AG09319 (cell line): ENCODE data around the gene TFDP1.

ENCODE experiments used
- DNase-seq: peaks from one replicate; pipeline ENCODE4 v3.0.0-alpha.2; 2010; ENCODE audit warnings: low read depth; ENCODE audit errors: extremely low read depth
- CTCF ChIP-seq: IDR thresholded peaks from 2 replicates; pipeline ENCODE4 v1.5.1; 2011; ENCODE audit warnings: low read depth, mild to moderate bottlenecking, inconsistent platforms, low read length, moderate library complexity

The TFDP1 gene

GRCh38 chr13:113546571-113547237, 37.8 kb upstream of the TFDP1 start:
- no peak for DNase-seq
- no peak for TF ChIP-seq CTCF

DNA sequence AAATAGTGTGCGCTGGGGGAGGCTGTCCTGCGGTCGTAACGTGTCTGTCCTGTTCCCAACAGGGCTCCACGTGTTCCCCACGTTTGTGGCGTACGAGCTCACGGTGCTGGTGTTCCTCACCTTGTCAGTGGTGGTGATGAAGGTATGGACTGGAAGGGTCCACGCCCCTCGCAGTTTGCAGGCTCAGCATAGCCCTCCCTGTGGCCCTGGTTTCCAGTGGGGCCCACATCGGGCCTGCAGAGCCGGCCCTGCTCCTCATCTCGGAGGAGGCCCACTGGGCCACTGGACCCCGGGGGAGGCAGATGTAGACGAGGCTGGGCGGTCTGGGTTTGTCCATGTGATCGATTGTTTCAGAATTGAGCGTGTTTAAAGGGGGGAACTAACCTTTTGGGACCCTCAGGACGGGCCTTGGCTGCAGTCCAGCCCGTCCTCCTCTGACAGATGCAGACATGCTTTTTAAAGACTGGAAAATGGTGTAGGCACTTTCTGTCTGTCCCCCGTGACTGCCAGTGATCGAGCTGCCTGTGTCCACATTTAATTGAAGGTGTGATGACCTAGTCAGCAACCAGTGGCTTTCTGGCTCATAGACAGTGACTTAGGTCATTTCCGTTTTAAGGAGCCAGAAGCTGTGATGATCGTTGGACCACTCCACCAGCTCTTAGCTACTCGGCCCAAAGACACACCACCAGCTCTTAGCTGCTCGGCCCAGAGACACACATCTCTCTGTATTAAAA, 37.1 kb upstream of the TFDP1 start:
- no peak for TF ChIP-seq CTCF
- DNase-seq, result no peak

- DNase-seq, result no peak
- TF ChIP-seq CTCF, result no peak
Measured at GRCh38 chr13:113548171-113548641, 36.3 kb upstream of the TFDP1 start.

- no peak for TF ChIP-seq CTCF
- DNase-seq, result no peak
Measured at GRCh38 chr13:113548778-113549621, 35.6 kb upstream of the TFDP1 start.

DNA sequence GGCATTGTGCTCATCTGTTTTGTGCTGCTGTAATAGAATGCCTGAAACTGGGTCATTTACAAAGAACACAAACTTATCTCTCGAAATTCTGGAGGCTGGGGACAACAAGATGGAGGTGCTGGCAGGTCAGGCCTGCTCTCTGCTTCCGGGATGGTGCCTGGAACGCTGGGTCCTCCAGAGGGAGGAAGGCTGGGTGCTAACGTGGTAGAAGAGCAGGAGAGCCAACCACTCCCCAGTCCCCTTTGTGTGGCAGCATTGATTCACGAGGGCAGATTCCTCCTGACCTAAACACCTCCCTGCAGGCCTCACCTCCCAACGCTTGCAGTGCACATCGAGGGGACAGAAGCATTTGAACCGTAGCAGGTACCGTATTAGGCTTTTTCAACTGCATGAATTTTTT, 34.1 kb upstream of the TFDP1 start:
- TF ChIP-seq CTCF, result no peak
- DNase-seq, result no peak

DNA sequence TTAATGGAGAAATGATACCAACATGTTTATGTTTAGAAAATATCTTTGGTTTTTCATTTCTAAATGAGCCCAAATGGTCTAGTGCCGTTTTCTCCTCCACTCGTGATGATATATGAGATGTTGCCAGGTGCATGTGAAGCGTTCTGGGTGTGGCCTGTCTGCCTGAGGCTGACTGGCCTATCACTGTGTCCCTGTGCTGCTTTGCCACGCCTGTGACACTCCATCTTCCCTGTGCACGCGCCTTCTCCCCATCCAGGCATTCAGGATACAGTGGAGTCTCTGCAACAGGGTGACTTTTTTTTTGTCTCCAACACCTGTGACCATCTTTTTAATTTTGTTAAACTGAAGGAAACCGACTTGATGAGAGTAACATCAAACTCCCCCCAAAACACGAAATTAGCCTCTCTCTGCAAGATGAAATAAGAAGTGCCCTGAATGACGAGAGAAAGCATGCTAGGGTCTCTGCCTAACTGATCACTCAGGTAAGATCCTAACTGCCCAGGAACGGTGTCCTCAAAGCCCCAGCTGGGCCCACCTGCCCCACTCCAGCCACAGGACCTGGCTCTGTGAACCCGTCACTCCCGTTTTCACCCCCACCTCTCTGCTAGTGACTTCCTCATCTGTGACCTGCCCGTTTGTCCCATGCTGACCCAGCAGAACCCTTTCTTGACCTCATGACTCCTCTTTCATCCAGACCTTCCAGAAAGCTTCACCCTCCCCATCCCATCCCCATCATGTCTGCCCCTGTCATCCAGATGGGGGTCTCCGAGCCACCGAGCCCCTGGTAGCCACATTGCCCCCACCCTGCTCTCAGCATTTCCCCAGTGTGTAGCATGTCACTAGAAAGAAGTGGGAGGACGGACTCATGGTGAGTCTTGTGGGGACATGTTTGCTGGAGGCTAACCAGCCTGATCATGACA, 33.2 kb upstream of the TFDP1 start:
- no peak for DNase-seq
- TF ChIP-seq CTCF, result no peak
